ENCODE measurements around the gene TH.

TH gene

GRCh38 chr11:2139123-2139521, 32.5 kb downstream of the TH start, which contains the start of gene IGF2:
IGF2 (minus strand) TSS chr11:2139389; CDS start chr11:2135523, 3,866 bp downstream.
- DNase-seq: no peak

GRCh38 chr11:2138431-2139122, 33.0 kb downstream of the TH start:
- no peak for DNase-seq

GRCh38 chr11:2138068-2138430, 33.6 kb downstream of the TH start:
- DNase-seq: no peak

- no peak for DNase-seq
These were observed 34.2 kb downstream of the TH start for GRCh38 chr11:2137202-2138067.

- no peak for DNase-seq
These were observed 34.7 kb downstream of the TH start for GRCh38 chr11:2136952-2137201.

- no peak for DNase-seq
These were observed 35.2 kb downstream of the TH start for GRCh38 chr11:2136209-2136951.

- DNase-seq: no peak
These were observed 35.9 kb downstream of the TH start for GRCh38 chr11:2135648-2136201.

GRCh38 chr11:2135018-2135569, 36.5 kb downstream of the TH start:
- DNase-seq: no peak

GRCh38 chr11:2134022-2135010, 37.3 kb downstream of the TH start:
- no peak for DNase-seq

- DNase-seq: no peak
These were observed 38.2 kb downstream of the TH start for GRCh38 chr11:2133241-2134021.

- DNase-seq: no peak
These were observed 38.8 kb downstream of the TH start for GRCh38 chr11:2132874-2133240.

GRCh38 chr11:2132246-2132645, 39.4 kb downstream of the TH start:
- no peak for DNase-seq

- DNase-seq: no peak
These were observed 40.0 kb downstream of the TH start for GRCh38 chr11:2131371-2132236.

GRCh38 chr11:2130881-2131352, 40.7 kb downstream of the TH start:
- no peak for DNase-seq

GRCh38 chr11:2129699-2130366, 41.8 kb downstream of the TH start:
- no peak for DNase-seq

GRCh38 chr11:2129308-2129698, 42.3 kb downstream of the TH start:
- no peak for DNase-seq

- no peak for DNase-seq
These were observed 42.9 kb downstream of the TH start for GRCh38 chr11:2128511-2129307.

GRCh38 chr11:2128130-2128510, 43.5 kb downstream of the TH start:
- DNase-seq: no peak
